H1 (cell line): ENCODE measurements around the gene ATG16L1. TPM values are rescaled to one million over a fixed set of nuclear protein-coding genes. Genes with fewer than 3 reads are reported as not detected.

Experiments
- ASH2L ChIP-seq: fragments of 200-600, 300-600 bp; sonication (generic); IDR thresholded peaks from one replicate; pipeline ENCODE4 v1.7.1; 2017; ENCODE audit warnings: low read length
- ATF3 ChIP-seq: IDR thresholded peaks from 2 replicates; pipeline ENCODE4 v1.6.1; 2011; ENCODE audit warnings: low read depth, mild to moderate bottlenecking, low read length; ENCODE audit not compliant: insufficient read depth
- BRCA1 ChIP-seq: IDR thresholded peaks from 2 replicates; pipeline ENCODE4 v1.6.1; 2012; ENCODE audit warnings: low read depth, low read length, improper control_type of control experiment
- CHD7 ChIP-seq: fragments of 300-600 bp; sonication (generic); IDR thresholded peaks from 2 replicates; pipeline ENCODE4 v1.7.1; 2012; ENCODE audit warnings: low read length, moderate library complexity, mild to moderate bottlenecking, inconsistent platforms; ENCODE audit not compliant: insufficient replicate concordance
- GABPA ChIP-seq: IDR thresholded peaks from 2 replicates; pipeline ENCODE4 v1.6.1; 2011; ENCODE audit warnings: mild to moderate bottlenecking, low read length, moderate library complexity, borderline replicate concordance; ENCODE audit not compliant: insufficient read depth
- ZNF274 ChIP-seq: IDR thresholded peaks from 2 replicates; pipeline ENCODE4 v1.7.0; 2012; ENCODE audit warnings: low read length, borderline replicate concordance; ENCODE audit errors: extremely low read depth
- polyA plus RNA-seq, 7 experiments: library from polyadenylated mRNA; depleted of rRNA in 3 of 7; stranded (reverse) in 5 of 7; unstranded in 2 of 7; fragments of >200 nt in 5 of 7; fragments of 200-250 nt in 2 of 7; gene quantifications; 1 replicate in 5 of 7; 2 replicates in 1 of 7; 4 replicates in 1 of 7; pipeline versions ENCODE4 v1.2.1 to v1.2.3, GENCODE V29; 2011 to 2013; ENCODE audit warnings: missing spikeins in 2 of 7, mixed read lengths in 2 of 7
- total RNA-seq: library from RNA; stranded (reverse); fragmentation: NEBNext Ultra II Directional; extraction: Animal tissue kit (Norgen Biotek cat#: 25700); gene quantifications from 2 replicates; pipeline ENCODE4 v1.2.1, GENCODE V29; 2021

The ATG16L1 gene
- total and polyA plus RNA-seq, 2 of the 8 experiments (the other 6 are each of a cell fraction or from before 2014, with no cell fraction given) = 18.3 to 31.0 TPM

- TF ChIP-seq CHD7 (no peak), ZNF274 (no peak), GABPA (no peak), ATF3 (no peak), ASH2L (no peak), BRCA1 (no peak)
These were observed 13.2 kb downstream of the ATG16L1 start (continued) for GRCh38 chr2:233264667-233265066.
